DMS 273 (cell line): Measurements from ENCODE around the gene MSLN.

ENCODE experiments used
- DNase-seq: peaks from one replicate; lab custom pipeline; 2025; ENCODE audit not compliant: unreplicated experiment; lab: John Stamatoyannopoulos, UW

The MSLN gene

GRCh38 chr16:801584-802363, 41.2 kb downstream of the MSLN start:
- DNase-seq: no peak

- DNase-seq: no peak
Observed at GRCh38 chr16:802461-802860, 41.9 kb downstream of the MSLN start.

- no peak for DNase-seq
Observed at GRCh38 chr16:802914-803753, 42.6 kb downstream of the MSLN start.

- no peak for DNase-seq
Observed at GRCh38 chr16:803754-804080, 43.2 kb downstream of the MSLN start.

- DNase-seq: peak; percentile 49
Observed at GRCh38 chr16:804193-805048, 43.9 kb downstream of the MSLN start.

GRCh38 chr16:805474-805873, 44.9 kb downstream of the MSLN start:
- DNase-seq: no peak

- DNase-seq: peak; percentile 95
Observed at GRCh38 chr16:807347-808084, 47.0 kb downstream of the MSLN start.

- no peak for DNase-seq
Observed at GRCh38 chr16:808085-808386, 47.5 kb downstream of the MSLN start.

GRCh38 chr16:813204-813915, 52.8 kb downstream of the MSLN start:
- peak; percentile 82 for DNase-seq

- no peak for DNase-seq
Observed at GRCh38 chr16:813916-814412, 53.4 kb downstream of the MSLN start.

GRCh38 chr16:814974-815373, 54.4 kb downstream of the MSLN start:
- DNase-seq: no peak

GRCh38 chr16:815861-816260, 55.3 kb downstream of the MSLN start:
- no peak for DNase-seq

GRCh38 chr16:817001-817906, 56.7 kb downstream of the MSLN start:
- DNase-seq: peak; percentile 49

- no peak for DNase-seq
Observed at GRCh38 chr16:818132-818531, 57.6 kb downstream of the MSLN start.
